DOHH2 (cell line): ENCODE measurements around the gene DNAH10.

ENCODE experiments used
- EZH2phosphoT487 ChIP-seq: fragments of 200-600 bp; sonication (generic); IDR thresholded peaks from 2 replicates; pipeline ENCODE4 v1.6.1; 2017; ENCODE audit warnings: borderline replicate concordance, mild to moderate bottlenecking, antibody characterized with exemption, low read length, moderate library complexity, mixed read lengths
- TF ChIP-seq, protein P1 (sequence below): fragments of 200-600 bp; sonication (generic); IDR thresholded peaks from one replicate; pipeline ENCODE4 v1.5.1; 2014; ENCODE audit warnings: antibody characterized with exemption, mild to moderate bottlenecking, low read depth, low read length; ENCODE audit not compliant: poor library complexity, severe bottlenecking

GRCh38 chr12:123840765-123841425, 78.8 kb downstream of the DNAH10 start:
- TF ChIP-seq, protein P1, sequence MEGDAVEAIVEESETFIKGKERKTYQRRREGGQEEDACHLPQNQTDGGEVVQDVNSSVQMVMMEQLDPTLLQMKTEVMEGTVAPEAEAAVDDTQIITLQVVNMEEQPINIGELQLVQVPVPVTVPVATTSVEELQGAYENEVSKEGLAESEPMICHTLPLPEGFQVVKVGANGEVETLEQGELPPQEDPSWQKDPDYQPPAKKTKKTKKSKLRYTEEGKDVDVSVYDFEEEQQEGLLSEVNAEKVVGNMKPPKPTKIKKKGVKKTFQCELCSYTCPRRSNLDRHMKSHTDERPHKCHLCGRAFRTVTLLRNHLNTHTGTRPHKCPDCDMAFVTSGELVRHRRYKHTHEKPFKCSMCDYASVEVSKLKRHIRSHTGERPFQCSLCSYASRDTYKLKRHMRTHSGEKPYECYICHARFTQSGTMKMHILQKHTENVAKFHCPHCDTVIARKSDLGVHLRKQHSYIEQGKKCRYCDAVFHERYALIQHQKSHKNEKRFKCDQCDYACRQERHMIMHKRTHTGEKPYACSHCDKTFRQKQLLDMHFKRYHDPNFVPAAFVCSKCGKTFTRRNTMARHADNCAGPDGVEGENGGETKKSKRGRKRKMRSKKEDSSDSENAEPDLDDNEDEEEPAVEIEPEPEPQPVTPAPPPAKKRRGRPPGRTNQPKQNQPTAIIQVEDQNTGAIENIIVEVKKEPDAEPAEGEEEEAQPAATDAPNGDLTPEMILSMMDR = no peak
- no peak for TF ChIP-seq EZH2phosphoT487
